ENCODE measurements around the gene TGIF2. TPM values are rescaled to one million over a fixed set of nuclear protein-coding genes. Genes with fewer than 3 reads are reported as not detected.

The TGIF2 gene
- total and polyA plus RNA-seq, 9 of the 15 experiments (the other 6 are each of a cell fraction or from before 2014, with no cell fraction given), result 6.8 to 27.8 (median 15.7) TPM

DNA sequence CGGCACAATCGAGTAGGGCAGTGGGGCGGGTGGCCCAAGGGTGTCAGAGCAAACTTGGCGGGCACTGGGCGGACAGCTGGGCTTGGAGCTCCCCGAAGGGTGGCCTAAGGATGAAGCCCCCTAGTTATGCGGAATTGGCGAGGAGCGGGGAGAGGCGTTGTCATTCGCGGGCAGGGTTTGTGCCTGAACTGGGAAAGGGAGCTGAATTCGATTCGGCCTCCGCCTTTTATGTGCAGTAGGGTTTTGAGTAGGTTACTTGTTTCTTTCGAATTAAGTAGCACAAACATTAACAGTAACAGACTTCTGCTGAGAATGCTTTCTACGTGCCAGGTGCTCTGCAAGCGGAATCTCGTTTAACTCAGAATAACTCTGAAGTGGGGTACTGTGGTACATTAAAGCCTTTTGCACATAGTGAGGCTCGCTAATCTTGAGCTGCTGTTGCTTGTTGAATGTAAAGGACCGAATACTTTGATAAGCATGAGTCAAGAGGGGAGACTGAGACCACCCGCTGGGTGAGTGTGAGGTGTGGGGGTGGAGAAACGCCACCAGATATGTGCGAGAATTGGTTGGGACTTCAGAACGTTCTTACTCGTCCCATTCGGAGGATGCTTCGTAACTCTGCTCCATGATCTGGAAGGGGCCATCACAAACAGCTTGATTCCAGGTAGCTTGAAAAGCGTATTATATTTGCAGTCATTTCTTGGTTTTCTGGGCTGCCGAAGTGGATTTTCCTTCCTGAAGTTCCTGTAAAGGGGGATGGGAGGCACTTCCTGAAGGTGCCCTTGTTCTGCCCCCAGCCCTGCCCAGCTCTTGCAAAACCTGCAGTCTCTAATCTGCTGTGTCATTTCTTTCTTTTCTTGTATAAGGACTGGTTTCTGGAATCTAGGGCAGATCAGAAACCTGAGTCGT, 33.0 kb downstream of the TGIF2 start:
- Histone ChIP-seq H2AFZ (ENCODE audit: low read depth, low read length) (peak overlapping the region; percentile 90; the same call in 1 of the 2 replicates), H3K4me2 (ENCODE audit: insufficient read depth, low read length) (peak overlapping the region; percentile 94), H3K4me1 (replicated peaks in 1 of 2; ENCODE audit: control insufficient read depth in 2 of 2, insufficient read depth in 2 of 2, low read length in 2 of 2) (peaks cover 8 to 12% of the 10 kb centered on the region in 2 experiments), H3K9me3 (replicated peaks; ENCODE audit: control insufficient read depth, insufficient read depth, low read depth, low read length) (no peaks in the 10 kb centered on the region), H3K79me2 (ENCODE audit: control insufficient read depth, insufficient read depth, low read length) (peaks cover 31% of the 10 kb centered on the region), H3K4me3 (peak overlapping the region; percentile 98), H3K36me3 (ENCODE audit: control insufficient read depth, insufficient read depth, low read length) (peaks cover 37% of the 10 kb centered on the region), H3K9me1 (ENCODE audit: control insufficient read depth, insufficient read depth, low read length) (no peaks in the 10 kb centered on the region), H4K20me1 (replicated peaks; ENCODE audit: control insufficient read depth, insufficient read depth, low read length) (peaks cover 7% of the 10 kb centered on the region; the same call in 1 of the 2 replicates), H3K27me3 (ENCODE audit: control insufficient read depth in 2 of 2, insufficient read depth in 2 of 2, low read length in 2 of 2) (no peaks in the 10 kb centered on the region), H3K27ac (ENCODE audit: extremely low read depth, low read depth, low read length) (peak overlapping the region; percentile 89), H3K9ac (ENCODE audit: insufficient read depth in 1 of 2, low read depth in 2 of 2, low read length in 2 of 2) (peak overlapping the region; percentile 94 to 97)
- under 1% methylated on average over 31 of the region's 31 CpGs for WGBS (ENCODE audit: insufficient coverage, low coverage, missing lambda C conversion rate)
- POLR2A ChIA-PET, result interaction anchor here (0.5 to 3.2 kb wide), 14 partner anchors 10 to 852 kb away, joined by 3 to 18 read pairs (median 4); partner anchors contain the start of gene DSN1
- ATAC-seq (no peak), DNase-seq (ENCODE audit: extremely low read depth in 1 of 4, low spot score in 3 of 4) (peak in 2 of 4 experiments; percentile 27 to 68), FAIRE-seq (peak; percentile 82)
- BruUV-seq (replicated peaks), result TSS peak; percentile 57
- in situ Hi-C loops (cut with MboI) (no loop called here), intact Hi-C loops (cut with micrococcal nuclease) (no loop called here)
- CTCF ChIA-PET (ENCODE audit: low intra/inter-chr PET ratio), result interaction anchor here (0.7 to 1.0 kb wide), 2 partner anchors 50 to 123 kb away, joined by 3 to 4 read pairs; no protein-coding TSS in a partner anchor
- TF ChIP-seq PPARD (CRISPR knock-in tag; IDR thresholded peaks at IDR 0.05) (no peak), GATAD2A (IDR thresholded peaks at IDR 0.05) (no peak), NR2C2 (CRISPR knock-in tag; IDR thresholded peaks at IDR 0.05) (no peak), NR2C2 (tag; IDR thresholded peaks at IDR 0.05) (0 out of 2 replicates have a peak, but pooled peaks have one; percentile 0), EP400 (IDR thresholded peaks at IDR 0.05) (0 out of 2 replicates have a peak, but pooled peaks have one; percentile 16), HDGF (IDR thresholded peaks at IDR 0.05) (no peak), HDAC2 (IDR thresholded peaks at IDR 0.05) (no peak), HNRNPK (IDR thresholded peaks at IDR 0.05; ENCODE audit: low read depth, low read length, poor library complexity, severe bottlenecking) (no peak), YY1 (IDR thresholded peaks at IDR 0.05; ENCODE audit: borderline replicate concordance in 1 of 3, control insufficient read depth in 1 of 3, extremely low read depth in 1 of 3, insufficient read depth in 3 of 3, insufficient read length in 1 of 3, insufficient replicate concordance in 2 of 3, low read depth in 1 of 3, low read length in 2 of 3) (no peak), KLF13 (tag; IDR thresholded peaks at IDR 0.05; ENCODE audit: borderline replicate concordance, low read depth) (no peak), ZNF253 (CRISPR knock-in tag; conservative IDR thresholded peaks at IDR 0.05) (no peak)
- TF ChIP-seq, protein P1, sequence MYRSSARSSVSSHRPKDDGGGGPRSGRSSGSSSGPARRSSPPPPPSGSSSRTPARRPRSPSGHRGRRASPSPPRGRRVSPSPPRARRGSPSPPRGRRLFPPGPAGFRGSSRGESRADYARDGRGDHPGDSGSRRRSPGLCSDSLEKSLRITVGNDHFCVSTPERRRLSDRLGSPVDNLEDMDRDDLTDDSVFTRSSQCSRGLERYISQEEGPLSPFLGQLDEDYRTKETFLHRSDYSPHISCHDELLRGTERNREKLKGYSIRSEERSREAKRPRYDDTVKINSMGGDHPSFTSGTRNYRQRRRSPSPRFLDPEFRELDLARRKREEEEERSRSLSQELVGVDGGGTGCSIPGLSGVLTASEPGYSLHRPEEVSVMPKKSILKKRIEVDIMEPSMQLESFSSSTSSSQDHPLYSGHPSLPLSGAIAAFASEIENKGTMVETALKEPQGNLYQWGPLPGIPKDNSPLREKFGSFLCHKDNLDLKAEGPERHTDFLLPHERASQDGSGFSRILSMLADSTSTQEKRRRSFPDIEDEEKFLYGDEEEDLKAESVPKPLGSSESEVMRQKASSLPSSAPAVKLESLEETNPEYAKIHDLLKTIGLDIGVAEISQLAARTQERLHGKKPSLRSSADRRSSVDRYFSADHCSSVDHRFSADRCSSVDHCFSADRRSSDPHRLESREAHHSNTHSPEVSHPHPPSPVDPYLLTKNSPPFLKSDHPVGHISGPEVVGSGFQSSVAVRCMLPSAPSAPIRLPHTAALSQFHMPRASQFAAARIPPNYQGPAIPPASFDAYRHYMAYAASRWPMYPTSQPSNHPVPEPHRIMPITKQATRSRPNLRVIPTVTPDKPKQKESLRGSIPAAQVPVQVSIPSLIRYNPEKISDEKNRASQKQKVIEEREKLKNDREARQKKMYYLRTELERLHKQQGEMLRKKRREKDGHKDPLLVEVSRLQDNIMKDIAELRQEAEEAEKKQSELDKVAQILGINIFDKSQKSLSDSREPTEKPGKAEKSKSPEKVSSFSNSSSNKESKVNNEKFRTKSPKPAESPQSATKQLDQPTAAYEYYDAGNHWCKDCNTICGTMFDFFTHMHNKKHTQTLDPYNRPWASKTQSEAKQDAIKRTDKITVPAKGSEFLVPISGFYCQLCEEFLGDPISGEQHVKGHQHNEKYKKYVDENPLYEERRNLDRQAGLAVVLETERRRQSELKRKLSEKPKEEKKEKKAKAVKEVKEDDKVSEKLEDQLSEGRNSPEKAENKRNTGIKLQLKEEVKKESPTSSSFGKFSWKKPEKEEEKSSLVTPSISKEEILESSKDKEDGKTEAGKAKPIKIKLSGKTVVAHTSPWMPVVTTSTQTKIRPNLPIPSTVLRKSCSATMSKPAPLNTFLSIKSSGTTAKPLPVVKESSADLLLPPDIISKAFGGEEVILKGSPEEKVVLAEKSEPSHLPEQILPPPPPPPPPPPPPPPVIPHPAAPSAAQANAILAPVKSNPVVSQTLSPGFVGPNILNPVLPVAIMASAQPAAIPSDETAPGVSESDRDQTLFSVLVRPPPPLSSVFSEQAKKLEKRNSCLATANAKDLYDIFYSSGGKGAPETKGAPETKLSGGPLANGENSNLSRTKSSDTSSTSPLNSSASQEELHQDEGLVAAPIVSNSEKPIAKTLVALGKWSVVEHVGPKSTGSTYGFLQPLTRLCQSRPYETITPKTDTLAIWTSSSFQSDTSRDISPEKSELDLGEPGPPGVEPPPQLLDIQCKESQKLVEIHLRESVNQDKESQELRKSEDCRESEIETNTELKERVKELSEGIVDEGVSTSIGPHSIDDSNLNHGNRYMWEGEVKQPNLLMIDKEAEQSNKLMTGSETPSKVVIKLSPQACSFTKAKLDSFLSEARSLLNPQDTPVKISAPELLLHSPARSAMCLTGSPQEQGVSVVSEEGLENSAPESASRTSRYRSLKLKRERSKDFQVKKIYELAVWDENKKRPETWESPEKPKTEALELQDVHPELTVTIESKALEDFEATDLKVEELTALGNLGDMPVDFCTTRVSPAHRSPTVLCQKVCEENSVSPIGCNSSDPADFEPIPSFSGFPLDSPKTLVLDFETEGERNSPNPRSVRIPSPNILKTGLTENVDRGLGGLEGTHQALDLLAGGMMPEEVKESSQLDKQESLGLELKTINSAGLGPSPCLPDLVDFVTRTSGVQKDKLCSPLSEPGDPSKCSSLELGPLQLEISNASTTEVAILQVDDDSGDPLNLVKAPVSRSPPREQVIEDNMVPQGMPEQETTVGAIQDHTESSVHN (IDR thresholded peaks at IDR 0.05; ENCODE audit: borderline replicate concordance in 1 of 2, low read depth in 1 of 2), result no peak

All from K562 (cell line).